GM13976 (cell line): ENCODE measurements around the gene PRDX3.
"Not testable (repeated sequence)": the region's sequence is repeated elsewhere in the genome, so short reads cannot be mapped to it uniquely, and the experiment has no call there.

Source experiments
- DNase-seq: peaks from one replicate; pipeline ENCODE4 v3.0.0; 2012; ENCODE audit warnings: low spot score
- in situ Hi-C: fragments of 300-500 bp; cut with MboI; formaldehyde crosslinking; loops from one replicate; pipeline ENCODE4 v1.12.0; 2022; ENCODE audit warnings: low sequenced_read_pairs, mixed read lengths, inconsistent platforms; ENCODE audit not compliant: unreplicated experiment
- TF ChIP-seq, protein P1 (sequence below): IDR thresholded peaks from 2 replicates; pipeline ENCODE4 v1.5.1; 2012; ENCODE audit warnings: borderline replicate concordance, mild to moderate bottlenecking; ENCODE audit not compliant: insufficient read depth; ENCODE audit errors: extremely low read depth, missing control alignments, control extremely low read depth

Gene PRDX3

DNA sequence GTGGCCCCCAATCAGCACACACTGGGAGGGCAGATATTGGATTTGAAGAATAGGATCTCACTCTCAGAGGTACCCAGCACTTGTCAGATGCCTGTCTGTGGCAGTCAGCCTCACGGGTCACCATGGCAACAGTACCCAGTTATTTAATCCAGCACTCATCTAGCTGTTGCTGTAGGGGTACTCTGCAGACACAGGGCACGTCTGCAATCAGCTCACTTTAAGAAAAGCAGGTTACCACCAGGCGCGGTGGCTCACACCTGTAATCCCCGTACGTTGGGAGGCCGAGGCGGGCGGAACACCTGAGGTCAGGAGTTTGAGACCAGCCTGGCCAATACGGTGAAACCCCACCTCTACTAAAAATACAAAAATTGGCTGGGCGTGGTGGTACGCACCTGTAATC lies 25.0 kb downstream of the PRDX3 start:
- in situ Hi-C loops = no loop called here
- TF ChIP-seq, protein P1, sequence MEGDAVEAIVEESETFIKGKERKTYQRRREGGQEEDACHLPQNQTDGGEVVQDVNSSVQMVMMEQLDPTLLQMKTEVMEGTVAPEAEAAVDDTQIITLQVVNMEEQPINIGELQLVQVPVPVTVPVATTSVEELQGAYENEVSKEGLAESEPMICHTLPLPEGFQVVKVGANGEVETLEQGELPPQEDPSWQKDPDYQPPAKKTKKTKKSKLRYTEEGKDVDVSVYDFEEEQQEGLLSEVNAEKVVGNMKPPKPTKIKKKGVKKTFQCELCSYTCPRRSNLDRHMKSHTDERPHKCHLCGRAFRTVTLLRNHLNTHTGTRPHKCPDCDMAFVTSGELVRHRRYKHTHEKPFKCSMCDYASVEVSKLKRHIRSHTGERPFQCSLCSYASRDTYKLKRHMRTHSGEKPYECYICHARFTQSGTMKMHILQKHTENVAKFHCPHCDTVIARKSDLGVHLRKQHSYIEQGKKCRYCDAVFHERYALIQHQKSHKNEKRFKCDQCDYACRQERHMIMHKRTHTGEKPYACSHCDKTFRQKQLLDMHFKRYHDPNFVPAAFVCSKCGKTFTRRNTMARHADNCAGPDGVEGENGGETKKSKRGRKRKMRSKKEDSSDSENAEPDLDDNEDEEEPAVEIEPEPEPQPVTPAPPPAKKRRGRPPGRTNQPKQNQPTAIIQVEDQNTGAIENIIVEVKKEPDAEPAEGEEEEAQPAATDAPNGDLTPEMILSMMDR = no peak
- no peak for DNase-seq

DNA sequence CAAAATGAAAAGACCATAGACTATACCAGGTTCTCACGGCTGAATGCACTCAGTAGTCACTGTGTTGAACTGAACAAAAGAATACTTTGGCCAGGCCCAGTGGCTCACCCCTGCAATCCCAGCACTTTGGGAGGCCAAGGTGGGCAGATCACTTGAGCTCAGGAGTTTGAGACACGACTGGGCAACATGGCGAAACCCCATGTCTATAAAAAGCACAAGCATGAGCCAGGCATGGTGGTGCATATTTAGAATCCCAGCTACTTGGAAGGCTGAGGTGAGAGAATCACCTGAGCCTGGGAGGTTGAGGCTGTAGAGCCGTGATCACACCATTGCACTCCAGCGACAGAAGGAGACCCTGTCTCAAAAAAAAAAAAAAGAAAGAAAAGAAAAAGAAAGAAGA lies 25.6 kb downstream of the PRDX3 start:
- TF ChIP-seq, protein P1 = no peak
- no peak for DNase-seq
- in situ Hi-C loops = no loop called here

DNA sequence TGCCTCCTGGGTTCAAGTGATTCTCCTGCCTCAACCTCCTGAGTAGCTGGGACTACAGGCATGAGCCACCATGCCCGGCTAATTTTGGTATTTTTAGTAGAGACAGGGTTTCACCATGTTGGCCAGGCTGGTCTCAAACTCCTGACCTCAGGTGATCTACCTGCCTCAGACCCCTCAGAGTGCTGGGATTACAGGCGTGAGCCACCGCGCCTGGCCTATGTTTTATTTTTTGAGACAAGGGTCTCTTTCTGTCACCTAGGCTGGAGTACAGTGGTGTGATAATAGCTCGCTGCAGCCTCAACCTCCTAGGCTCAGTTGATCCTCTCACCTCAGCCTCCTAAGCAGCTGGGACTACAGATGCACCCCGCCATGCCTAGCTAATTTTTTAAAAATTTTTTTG lies 27.0 kb downstream of the PRDX3 start:
- in situ Hi-C loops, DNase-seq: not testable (repeated sequence)

DNA sequence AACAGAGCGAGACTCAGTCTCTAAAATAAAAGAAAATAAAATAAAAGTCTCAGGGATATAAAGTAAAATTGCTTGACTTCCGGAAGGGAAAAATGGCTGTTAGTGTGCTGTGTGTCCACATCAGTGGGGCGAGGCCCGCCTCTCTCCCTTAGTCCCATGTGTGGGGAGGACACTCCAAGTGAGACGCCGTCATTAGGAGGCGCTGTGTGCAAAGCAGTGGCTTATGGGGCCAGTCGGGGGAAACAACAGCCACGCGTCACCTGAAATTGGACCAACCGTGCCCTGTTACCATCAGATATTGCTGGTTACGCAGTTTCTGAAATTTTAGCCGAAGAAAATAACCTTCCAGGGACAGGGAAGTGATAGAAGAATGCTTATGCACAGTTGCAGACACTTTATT lies 28.9 kb downstream of the PRDX3 start:
- TF ChIP-seq, protein P1 = no peak
- no peak for DNase-seq
- in situ Hi-C loops = no loop called here

DNA sequence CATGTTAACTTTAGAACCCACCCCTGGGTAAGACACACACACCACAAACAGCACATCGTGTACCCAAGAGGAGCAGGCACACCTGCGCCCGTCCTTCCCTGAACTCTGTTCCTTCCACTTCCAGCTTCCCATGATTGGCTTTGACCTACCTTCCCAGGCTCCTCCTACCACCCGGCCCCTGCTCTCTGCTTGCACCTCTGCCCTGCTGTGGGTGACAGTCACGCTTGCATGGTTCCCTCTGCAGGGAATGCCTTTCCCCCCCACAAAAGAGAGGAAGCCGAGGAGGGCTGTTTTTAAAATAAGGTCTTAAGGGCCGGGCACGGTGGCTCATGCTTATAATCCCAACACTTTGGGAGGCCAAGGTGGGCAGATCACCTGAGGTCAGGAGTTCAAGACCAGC lies 29.5 kb downstream of the PRDX3 start:
- TF ChIP-seq, protein P1 = no peak
- in situ Hi-C loops = no loop called here
- no peak for DNase-seq

DNA sequence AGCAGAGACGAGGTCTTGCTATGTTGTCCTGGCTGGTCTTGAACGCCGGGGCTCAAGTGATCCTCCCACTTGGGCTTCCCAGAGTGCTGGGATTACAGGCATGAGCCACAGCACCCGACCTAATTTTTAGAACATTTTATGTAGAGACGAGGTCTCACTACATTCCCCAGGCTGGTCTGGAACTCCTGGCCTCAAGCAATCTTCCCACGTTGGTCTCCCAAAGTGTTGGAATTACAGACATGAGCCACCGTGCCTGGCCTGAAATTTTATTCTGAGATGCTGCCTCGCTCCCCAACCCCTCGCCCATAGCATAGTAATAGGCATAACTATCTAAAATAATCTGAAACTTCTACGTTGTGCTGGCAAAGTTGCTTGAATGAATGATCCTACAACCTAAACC lies 35.0 kb downstream of the PRDX3 start:
- in situ Hi-C loops = no loop called here
- no peak for DNase-seq
- TF ChIP-seq, protein P1 = no peak

DNA sequence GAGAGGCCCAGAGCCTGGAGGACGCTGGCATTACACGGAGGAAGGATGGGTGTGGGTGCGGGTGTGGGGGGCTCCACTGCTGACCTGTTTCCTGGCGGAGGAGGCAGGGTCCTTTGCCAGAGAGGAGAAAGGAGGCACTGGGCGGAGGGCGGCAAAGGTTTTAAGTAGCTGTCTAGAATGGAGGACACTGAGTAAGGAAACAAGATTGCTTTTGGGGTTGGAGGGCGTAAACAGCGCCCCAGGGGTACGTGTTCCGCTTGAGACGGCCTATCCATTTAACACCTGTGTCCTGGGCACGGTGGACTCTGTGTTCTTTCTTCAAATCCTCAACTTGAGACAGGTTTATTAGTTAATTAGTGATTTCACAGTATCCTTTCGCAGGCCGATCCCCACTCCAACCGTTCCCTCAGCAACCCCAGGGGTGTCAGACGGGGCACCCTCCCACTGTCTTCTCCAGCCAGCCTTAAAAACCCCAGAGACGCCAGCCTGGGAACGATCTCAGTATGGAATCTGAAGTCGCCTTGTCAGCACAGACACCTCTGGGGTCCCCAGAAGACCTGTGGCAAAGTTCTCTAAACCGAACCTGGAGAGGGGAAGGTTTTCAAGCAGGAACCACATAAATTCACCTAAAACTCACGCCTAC lies 37.9 kb downstream of the PRDX3 start:
- TF ChIP-seq, protein P1 = no peak

More for the DNA sequence above, 37.9 kb downstream of the PRDX3 start:
- in situ Hi-C loops = no loop called here
- DNase-seq = no peak
